SK-MEL-5 (cell line): ENCODE measurements around the gene BIRC5. TPM values are rescaled to one million over a fixed set of nuclear protein-coding genes. Genes with fewer than 3 reads are reported as not detected.

ENCODE experiments used
- DNase-seq: peaks from one replicate; pipeline ENCODE4 v3.0.0-alpha.2; 2016; ENCODE audit warnings: low read depth, low spot score
- in situ Hi-C: cut with HindIII; loops from 2 replicates; pipeline ENCODE4 v1.10.0; 2016; ENCODE audit warnings: low sequenced_read_pairs, high pct_unique_total_duplicates, low pct_unique_long_range_greater_than_20kb
- total RNA-seq: library from RNA; depleted of rRNA; stranded (reverse); fragments of >200 nt; shearing (Covaris generic); gene quantifications from 2 replicates; pipeline ENCODE4 v1.2.3, GENCODE V29; 2014

The BIRC5 gene
- total RNA-seq, 1 experiment from 2014 or later: 167 TPM

GRCh38 chr17:78180083-78180482 lies 34.0 kb upstream of the BIRC5 start:
- in situ Hi-C loops: no loop called here

GRCh38 chr17:78180508-78180907 lies 33.5 kb upstream of the BIRC5 start:
- no peak for DNase-seq
- in situ Hi-C loops: no loop called here

More at GRCh38 chr17:78180083-78180482, 34.0 kb upstream of the BIRC5 start:
- DNase-seq: no peak

- DNase-seq: no peak
- in situ Hi-C loops: no loop called here
Measured at GRCh38 chr17:78182504-78182903, 31.5 kb upstream of the BIRC5 start.

- no peak for DNase-seq
- in situ Hi-C loops: no loop called here
Measured at GRCh38 chr17:78183916-78184315, 30.1 kb upstream of the BIRC5 start.

GRCh38 chr17:78184351-78184750 lies 29.7 kb upstream of the BIRC5 start:
- no peak for DNase-seq
- in situ Hi-C loops: no loop called here

- DNase-seq: no peak
- in situ Hi-C loops: no loop called here
Measured at GRCh38 chr17:78184868-78185267, 29.2 kb upstream of the BIRC5 start.

- in situ Hi-C loops: no loop called here
Measured at GRCh38 chr17:78185981-78186691, 27.9 kb upstream of the BIRC5 start.

GRCh38 chr17:78186692-78187595 lies 27.1 kb upstream of the BIRC5 start, which contains the start of the genes AFMID and TK1:
Gene AFMID, plus strand, starts transcription at chr17:78187362. Its CDS starts 9 bp downstream, at chr17:78187371.
Gene TK1, minus strand, starts transcription at chr17:78187052. Its CDS starts 58 bp downstream, at chr17:78186994.
- in situ Hi-C loops: no loop called here
- DNase-seq: peak; percentile 100

More at GRCh38 chr17:78185981-78186691, 27.9 kb upstream of the BIRC5 start:
- peak; percentile 47 for DNase-seq

GRCh38 chr17:78196716-78197115 lies 17.3 kb upstream of the BIRC5 start:
- in situ Hi-C loops: no loop called here
- no peak for DNase-seq

- DNase-seq: no peak
- in situ Hi-C loops: no loop called here
Measured at GRCh38 chr17:78197147-78197832, 16.8 kb upstream of the BIRC5 start.

- in situ Hi-C loops: no loop called here
- DNase-seq: no peak
Measured at GRCh38 chr17:78200451-78200850, 13.6 kb upstream of the BIRC5 start.

- in situ Hi-C loops: no loop called here
- no peak for DNase-seq
Measured at GRCh38 chr17:78202666-78203065, 11.4 kb upstream of the BIRC5 start.

- no peak for DNase-seq
- in situ Hi-C loops: no loop called here
Measured at GRCh38 chr17:78204387-78205123, 9.5 kb upstream of the BIRC5 start.

GRCh38 chr17:78205124-78205775 lies 8.8 kb upstream of the BIRC5 start:
- DNase-seq: no peak
- in situ Hi-C loops: no loop called here

- DNase-seq: peak; percentile 57
- in situ Hi-C loops: no loop called here
Measured at GRCh38 chr17:78206298-78206697, 7.8 kb upstream of the BIRC5 start.

GRCh38 chr17:78208486-78208885 lies 5.6 kb upstream of the BIRC5 start:
- peak; percentile 41 for DNase-seq
- in situ Hi-C loops: no loop called here

- in situ Hi-C loops: no loop called here
- no peak for DNase-seq
Measured at GRCh38 chr17:78210111-78210510, 3.9 kb upstream of the BIRC5 start.
